Stimulated activated CD4-positive, alpha-beta T cell treated with anti-CD3 and anti-CD28 coated beads, Interleukin-1b, Interleukin-23, amount 100 ng/mL, for 24 hours (primary cell): ENCODE data around the gene CPZ.
"Not testable (repeated sequence)": the region's sequence is repeated elsewhere in the genome, so short reads cannot be mapped to it uniquely, and the experiment has no call there.

ENCODE experiments used
- DNase-seq, 4 experiments: peaks; one replicate each; pipeline ENCODE4 v3.0.0-alpha.2; 2020; ENCODE audit warnings: low read depth in 4 of 4, low spot score in 1 of 4

The CPZ gene

GRCh38 chr4:8556341-8557150 is 36.0 kb upstream of the CPZ start:
- DNase-seq, result no peak

GRCh38 chr4:8557151-8558076 is 35.2 kb upstream of the CPZ start:
- no peak for DNase-seq

GRCh38 chr4:8558080-8558960 is 34.2 kb upstream of the CPZ start:
- DNase-seq, result no peak

GRCh38 chr4:8559011-8559410 is 33.6 kb upstream of the CPZ start:
- DNase-seq, result no peak

GRCh38 chr4:8559524-8560264 is 32.9 kb upstream of the CPZ start:
- DNase-seq, result no peak

GRCh38 chr4:8560265-8561047 is 32.1 kb upstream of the CPZ start:
- no peak for DNase-seq

GRCh38 chr4:8564595-8564994 is 28.0 kb upstream of the CPZ start:
- no peak for DNase-seq

- no peak for DNase-seq
Observed at GRCh38 chr4:8568068-8568668, 24.4 kb upstream of the CPZ start.

GRCh38 chr4:8570201-8570600 is 22.4 kb upstream of the CPZ start:
- no peak for DNase-seq

GRCh38 chr4:8571702-8572685 is 20.6 kb upstream of the CPZ start:
- no peak for DNase-seq

- no peak for DNase-seq
Observed at GRCh38 chr4:8573266-8573665, 19.3 kb upstream of the CPZ start.

GRCh38 chr4:8574796-8575370 is 17.7 kb upstream of the CPZ start:
- DNase-seq, result no peak

- DNase-seq, result no peak
Observed at GRCh38 chr4:8575457-8575856, 17.1 kb upstream of the CPZ start.

GRCh38 chr4:8576591-8576990 is 16.0 kb upstream of the CPZ start:
- not testable (repeated sequence) for DNase-seq

- no peak for DNase-seq
Observed at GRCh38 chr4:8577046-8577445, 15.5 kb upstream of the CPZ start.

- DNase-seq, result no peak
Observed at GRCh38 chr4:8577972-8578371, 14.6 kb upstream of the CPZ start.

GRCh38 chr4:8578717-8579116 is 13.8 kb upstream of the CPZ start:
- DNase-seq, result no peak
